Loucy (cell line): Measurements from ENCODE around the gene CHN2.

Experiments used
- H2AFZ ChIP-seq: fragments of 200-600 bp; sonication (generic); 2 replicates; pipeline ENCODE4 v1.6.0; 2016; ENCODE audit warnings: antibody characterized with exemption, mild to moderate bottlenecking, low read length, moderate library complexity
- H3F3A ChIP-seq: fragments of 200-600 bp; 2 replicates; pipeline ENCODE4 v1.6.0; 2016; ENCODE audit warnings: antibody characterized with exemption, low read depth, mild to moderate bottlenecking
- H3K27me3 ChIP-seq: fragments of 200-600 bp; sonication (generic); 2 replicates; pipeline ENCODE4 v1.6.1; 2014; ENCODE audit warnings: low read length, mild to moderate bottlenecking; ENCODE audit not compliant: insufficient read depth, poor library complexity, severe bottlenecking
- H3K36me3 ChIP-seq: fragments of 200-600 bp; sonication (generic); 2 replicates; pipeline ENCODE4 v1.6.1; 2016; ENCODE audit warnings: low read length; ENCODE audit not compliant: insufficient read depth
- H3K4me1 ChIP-seq: fragments of 200-600 bp; sonication (generic); 2 replicates; pipeline ENCODE4 v1.5.1; 2014; ENCODE audit warnings: low read length, mild to moderate bottlenecking; ENCODE audit not compliant: insufficient read depth, poor library complexity, severe bottlenecking
- H3K4me2 ChIP-seq: fragments of 200-600 bp; sonication (generic); 2 replicates; pipeline ENCODE4 v1.6.0; 2014; ENCODE audit warnings: antibody characterized with exemption, low read length, low read depth, mild to moderate bottlenecking; ENCODE audit not compliant: poor library complexity, severe bottlenecking
- H3K4me3 ChIP-seq: fragments of 200-600 bp; sonication (generic); 2 replicates; pipeline ENCODE4 v1.5.1; 2014; ENCODE audit warnings: low read length, mild to moderate bottlenecking, mixed read lengths; ENCODE audit not compliant: poor library complexity, severe bottlenecking
- H3K79me2 ChIP-seq: fragments of 200-600 bp; sonication (generic); 2 replicates; pipeline ENCODE4 v1.6.1; 2014; ENCODE audit warnings: low read length; ENCODE audit not compliant: insufficient read depth
- H3K9ac ChIP-seq: fragments of 200-600 bp; sonication (generic); 2 replicates; pipeline ENCODE4 v1.6.0; 2014; ENCODE audit warnings: mild to moderate bottlenecking, low read depth, low read length, moderate library complexity; ENCODE audit not compliant: poor library complexity, severe bottlenecking
- H3K9me2 ChIP-seq: fragments of 200-600 bp; sonication (generic); replicated peaks from 2 replicates; pipeline ENCODE4 v1.6.1; 2016; ENCODE audit warnings: low read depth, low read length, mixed read lengths
- H3K9me3 ChIP-seq: fragments of 200-600 bp; sonication (generic); 2 replicates; pipeline ENCODE4 v1.6.1; 2014; ENCODE audit warnings: mild to moderate bottlenecking, antibody characterized with exemption, low read length, low read depth; ENCODE audit not compliant: insufficient read depth
- H4K20me1 ChIP-seq: fragments of 200-600 bp; sonication (generic); 2 replicates; pipeline ENCODE4 v1.6.0; 2014; ENCODE audit warnings: antibody characterized with exemption, low read length, mild to moderate bottlenecking; ENCODE audit not compliant: insufficient read depth, poor library complexity, severe bottlenecking
- EZH2phosphoT487 ChIP-seq: fragments of 200-600 bp; IDR thresholded peaks from 2 replicates; pipeline ENCODE4 v1.6.1; 2018; ENCODE audit warnings: antibody characterized with exemption, mild to moderate bottlenecking, moderate library complexity, borderline replicate concordance
- TF ChIP-seq, protein P1 (sequence below): fragments of 200-600 bp; sonication (generic); conservative IDR thresholded peaks from 2 replicates; pipeline ENCODE4 v1.5.1; 2014; ENCODE audit warnings: mild to moderate bottlenecking, antibody characterized with exemption, low read length

Gene CHN2

GRCh38 chr7:29458933-29459332, 264.4 kb downstream of the CHN2 start:
- Histone ChIP-seq H4K20me1 (no peaks in the 10 kb centered on the region), H3K4me1 (no peaks in the 10 kb centered on the region), H3K36me3 (no peaks in the 10 kb centered on the region), H3K4me2 (no peak overlapping the region), H2AFZ (no peak overlapping the region), H3K4me3 (no peak overlapping the region), H3F3A (no peaks in the 10 kb centered on the region), H3K9me2 (no peaks in the 10 kb centered on the region), H3K27me3 (no peaks in the 10 kb centered on the region), H3K79me2 (no peaks in the 10 kb centered on the region), H3K9me3 (no peaks in the 10 kb centered on the region), H3K9ac (no peak overlapping the region)
- TF ChIP-seq, protein P1, sequence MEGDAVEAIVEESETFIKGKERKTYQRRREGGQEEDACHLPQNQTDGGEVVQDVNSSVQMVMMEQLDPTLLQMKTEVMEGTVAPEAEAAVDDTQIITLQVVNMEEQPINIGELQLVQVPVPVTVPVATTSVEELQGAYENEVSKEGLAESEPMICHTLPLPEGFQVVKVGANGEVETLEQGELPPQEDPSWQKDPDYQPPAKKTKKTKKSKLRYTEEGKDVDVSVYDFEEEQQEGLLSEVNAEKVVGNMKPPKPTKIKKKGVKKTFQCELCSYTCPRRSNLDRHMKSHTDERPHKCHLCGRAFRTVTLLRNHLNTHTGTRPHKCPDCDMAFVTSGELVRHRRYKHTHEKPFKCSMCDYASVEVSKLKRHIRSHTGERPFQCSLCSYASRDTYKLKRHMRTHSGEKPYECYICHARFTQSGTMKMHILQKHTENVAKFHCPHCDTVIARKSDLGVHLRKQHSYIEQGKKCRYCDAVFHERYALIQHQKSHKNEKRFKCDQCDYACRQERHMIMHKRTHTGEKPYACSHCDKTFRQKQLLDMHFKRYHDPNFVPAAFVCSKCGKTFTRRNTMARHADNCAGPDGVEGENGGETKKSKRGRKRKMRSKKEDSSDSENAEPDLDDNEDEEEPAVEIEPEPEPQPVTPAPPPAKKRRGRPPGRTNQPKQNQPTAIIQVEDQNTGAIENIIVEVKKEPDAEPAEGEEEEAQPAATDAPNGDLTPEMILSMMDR = no peak
- TF ChIP-seq EZH2phosphoT487 = no peak

- Histone ChIP-seq H3K4me3 (no peak overlapping the region), H3K79me2 (no peaks in the 10 kb centered on the region), H3K9me2 (no peaks in the 10 kb centered on the region), H2AFZ (no peak overlapping the region), H3K9me3 (no peaks in the 10 kb centered on the region), H3K4me2 (no peak overlapping the region), H3K36me3 (no peaks in the 10 kb centered on the region), H4K20me1 (no peaks in the 10 kb centered on the region), H3K9ac (no peak overlapping the region), H3F3A (no peaks in the 10 kb centered on the region), H3K27me3 (no peaks in the 10 kb centered on the region), H3K4me1 (no peaks in the 10 kb centered on the region)
- TF ChIP-seq, protein P1 = no peak
Observed at GRCh38 chr7:29459589-29459988, 265.0 kb downstream of the CHN2 start.

GRCh38 chr7:29461996-29462395, 267.4 kb downstream of the CHN2 start:
- Histone ChIP-seq H3K4me3 (no peak overlapping the region), H3F3A (no peaks in the 10 kb centered on the region), H3K27me3 (no peaks in the 10 kb centered on the region), H3K9me3 (no peaks in the 10 kb centered on the region), H3K9ac (no peak overlapping the region), H2AFZ (no peak overlapping the region), H3K4me1 (peaks cover under 1% of the 10 kb centered on the region), H3K9me2 (no peaks in the 10 kb centered on the region), H3K36me3 (no peaks in the 10 kb centered on the region), H4K20me1 (no peaks in the 10 kb centered on the region), H3K79me2 (no peaks in the 10 kb centered on the region), H3K4me2 (no peak overlapping the region)
- TF ChIP-seq, protein P1 = no peak
